Measurements from ENCODE around the gene ZNF627.
"Not testable (repeated sequence)": the region's sequence is repeated elsewhere in the genome, so short reads cannot be mapped to it uniquely, and the experiment has no call there.

The ZNF627 gene

GRCh38 chr19:11624069-11624463 is 26.8 kb downstream of the ZNF627 start:
- H3K27ac ChIP-seq: no peak overlapping the region
- DNase-seq (ENCODE audit: low spot score): no peak
- ChIA-PET POLR2A (ENCODE audit: low non-redundant PET) (no interaction called here), CTCF (interaction anchor here (0.6 to 1.2 kb wide), 3 partner anchors 34 to 1131 kb away, joined by 3 to 4 read pairs (median 3); no protein-coding TSS in a partner anchor)
- TF ChIP-seq CTCF (conservative IDR thresholded peaks at IDR 0.05; ENCODE audit: low read depth): no peak

- no peak for DNase-seq (ENCODE audit: low spot score)
- CTCF ChIA-PET: no interaction called here
- POLR2A ChIA-PET (ENCODE audit: low non-redundant PET): interaction anchor here (0.7 kb wide), 1 partner anchor 53 kb away, joined by 5 read pairs; no protein-coding TSS in a partner anchor
- TF ChIP-seq CTCF (conservative IDR thresholded peaks at IDR 0.05; ENCODE audit: low read depth): no peak
- no peak overlapping the region for H3K27ac ChIP-seq
Observed at GRCh38 chr19:11626252-11626651, 29.0 kb downstream of the ZNF627 start.

- no peak for TF ChIP-seq CTCF (conservative IDR thresholded peaks at IDR 0.05; ENCODE audit: low read depth)
- CTCF ChIA-PET: no interaction called here
- DNase-seq (ENCODE audit: low spot score): no peak
- H3K27ac ChIP-seq: no peak overlapping the region
- POLR2A ChIA-PET (ENCODE audit: low non-redundant PET): no interaction called here
Observed at GRCh38 chr19:11633223-11633622, 35.9 kb downstream of the ZNF627 start.

- CTCF ChIA-PET; DNase-seq (ENCODE audit: low spot score); POLR2A ChIA-PET (ENCODE audit: low non-redundant PET): not testable (repeated sequence)
Observed at GRCh38 chr19:11634018-11634662, 36.9 kb downstream of the ZNF627 start.

GRCh38 chr19:11639245-11639601 is 41.9 kb downstream of the ZNF627 start:
- H3K27ac ChIP-seq: peak overlapping the region; percentile 83
- no peak for DNase-seq (ENCODE audit: low spot score)
- POLR2A ChIA-PET (ENCODE audit: low non-redundant PET): interaction anchor here (0.9 kb wide), 1 partner anchor 523 kb away, joined by 4 read pairs; the partner anchor contains the start of gene ZNF136
- no peak for TF ChIP-seq CTCF (conservative IDR thresholded peaks at IDR 0.05; ENCODE audit: low read depth)
- CTCF ChIA-PET: no interaction called here

More at GRCh38 chr19:11634018-11634662, 36.9 kb downstream of the ZNF627 start:
- H3K27ac ChIP-seq: not testable (repeated sequence)

GRCh38 chr19:11639602-11640471 is 42.6 kb downstream of the ZNF627 start:
- DNase-seq (ENCODE audit: low spot score): peak; percentile 99
- peak overlapping the region; percentile 83 for H3K27ac ChIP-seq
- ChIA-PET POLR2A (ENCODE audit: low non-redundant PET) (interaction anchor here (0.6 to 0.9 kb wide), 2 partner anchors 225 to 523 kb away, joined by 4 to 5 read pairs; partner anchors contain the start of gene ZNF136), CTCF (interaction anchor here (0.6 to 1.1 kb wide), 3 partner anchors 18 to 280 kb away, joined by 3 to 7 read pairs (median 5); no protein-coding TSS in a partner anchor)
- TF ChIP-seq CTCF (conservative IDR thresholded peaks at IDR 0.05; ENCODE audit: low read depth): no peak
